ENCODE measurements around the gene PCDHGA7. TPM values are rescaled to one million over a fixed set of nuclear protein-coding genes. Genes with fewer than 3 reads are reported as not detected.
A peak's percentile ranks its signal among the peaks of the same experiment; 100 is the strongest.
"Not testable (repeated sequence)": the region's sequence is repeated elsewhere in the genome, so short reads cannot be mapped to it uniquely, and the experiment has no call there.

Gene PCDHGA7
- total RNA-seq, 1 donor from 2014 or later, result 0.23 TPM

GRCh38 chr5:141384471-141385267 lies 2.1 kb downstream of the PCDHGA7 start:
- no peak for DNase-seq (ENCODE audit: low read depth)
- H3K4me3 ChIP-seq (ENCODE audit: low read depth, low read length), result no peak overlapping the region
- TF ChIP-seq, protein P1, sequence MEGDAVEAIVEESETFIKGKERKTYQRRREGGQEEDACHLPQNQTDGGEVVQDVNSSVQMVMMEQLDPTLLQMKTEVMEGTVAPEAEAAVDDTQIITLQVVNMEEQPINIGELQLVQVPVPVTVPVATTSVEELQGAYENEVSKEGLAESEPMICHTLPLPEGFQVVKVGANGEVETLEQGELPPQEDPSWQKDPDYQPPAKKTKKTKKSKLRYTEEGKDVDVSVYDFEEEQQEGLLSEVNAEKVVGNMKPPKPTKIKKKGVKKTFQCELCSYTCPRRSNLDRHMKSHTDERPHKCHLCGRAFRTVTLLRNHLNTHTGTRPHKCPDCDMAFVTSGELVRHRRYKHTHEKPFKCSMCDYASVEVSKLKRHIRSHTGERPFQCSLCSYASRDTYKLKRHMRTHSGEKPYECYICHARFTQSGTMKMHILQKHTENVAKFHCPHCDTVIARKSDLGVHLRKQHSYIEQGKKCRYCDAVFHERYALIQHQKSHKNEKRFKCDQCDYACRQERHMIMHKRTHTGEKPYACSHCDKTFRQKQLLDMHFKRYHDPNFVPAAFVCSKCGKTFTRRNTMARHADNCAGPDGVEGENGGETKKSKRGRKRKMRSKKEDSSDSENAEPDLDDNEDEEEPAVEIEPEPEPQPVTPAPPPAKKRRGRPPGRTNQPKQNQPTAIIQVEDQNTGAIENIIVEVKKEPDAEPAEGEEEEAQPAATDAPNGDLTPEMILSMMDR (conservative IDR thresholded peaks at IDR 0.05; ENCODE audit: low read depth, low read length), result no peak

DNA sequence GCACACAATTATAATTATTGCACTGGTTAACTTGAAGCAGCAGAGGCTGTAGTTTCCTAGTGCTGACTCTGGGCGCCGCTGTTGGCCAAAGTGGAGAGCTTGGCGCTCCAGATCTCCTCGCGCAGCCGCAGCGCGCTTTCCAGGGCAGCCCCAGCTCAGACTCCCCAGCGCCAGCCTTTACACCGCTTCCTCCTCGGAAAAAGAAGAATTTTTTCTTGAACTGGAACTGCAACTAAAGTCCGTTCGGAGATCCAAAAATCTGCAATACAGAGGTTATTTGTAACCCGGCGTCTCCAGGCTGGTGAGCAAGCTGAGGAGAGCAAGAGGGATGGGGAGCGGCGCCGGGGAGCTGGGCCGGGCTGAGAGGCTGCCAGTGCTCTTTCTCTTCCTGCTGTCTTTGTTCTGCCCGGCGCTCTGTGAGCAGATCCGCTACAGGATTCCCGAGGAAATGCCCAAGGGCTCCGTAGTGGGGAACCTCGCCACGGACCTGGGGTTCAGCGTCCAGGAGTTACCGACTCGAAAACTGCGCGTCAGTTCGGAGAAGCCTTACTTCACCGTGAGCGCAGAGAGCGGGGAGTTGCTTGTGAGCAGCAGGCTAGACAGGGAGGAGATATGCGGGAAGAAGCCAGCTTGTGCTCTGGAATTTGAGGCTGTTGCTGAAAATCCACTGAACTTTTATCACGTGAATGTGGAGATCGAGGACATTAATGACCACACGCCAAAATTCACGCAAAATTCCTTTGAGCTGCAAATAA lies 5.2 kb downstream of the PCDHGA7 start, which contains the start of gene PCDHGB4:
TSS of gene PCDHGB4 (plus strand) at position 142 of the 755 bp plus-strand sequence. CDS start at position 329, 187 bp downstream.
- TF ChIP-seq, protein P1 (conservative IDR thresholded peaks at IDR 0.05; ENCODE audit: low read depth, low read length), result peak; percentile 54
- peak within 1 kb of the TSS; percentile 43 for H3K4me3 ChIP-seq (ENCODE audit: low read depth, low read length)
- DNase-seq (ENCODE audit: low read depth), result not testable (repeated sequence)

DNA sequence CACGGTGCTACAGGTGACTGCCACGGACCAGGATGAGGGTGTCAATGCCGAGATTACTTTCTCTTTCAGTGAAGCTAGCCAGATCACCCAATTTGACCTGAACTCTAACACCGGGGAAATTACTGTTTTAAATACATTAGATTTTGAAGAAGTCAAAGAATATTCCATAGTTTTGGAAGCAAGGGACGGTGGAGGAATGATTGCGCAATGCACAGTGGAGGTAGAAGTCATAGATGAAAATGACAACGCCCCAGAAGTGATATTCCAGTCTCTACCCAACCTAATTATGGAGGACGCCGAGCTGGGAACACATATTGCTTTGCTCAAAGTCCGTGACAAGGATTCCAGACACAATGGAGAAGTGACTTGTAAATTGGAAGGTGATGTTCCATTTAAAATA lies 6.1 kb downstream of the PCDHGA7 start:
- H3K4me3 ChIP-seq (ENCODE audit: low read depth, low read length), result no peak overlapping the region
- no peak for DNase-seq (ENCODE audit: low read depth)
- TF ChIP-seq, protein P1 (conservative IDR thresholded peaks at IDR 0.05; ENCODE audit: low read depth, low read length), result no peak

DNA sequence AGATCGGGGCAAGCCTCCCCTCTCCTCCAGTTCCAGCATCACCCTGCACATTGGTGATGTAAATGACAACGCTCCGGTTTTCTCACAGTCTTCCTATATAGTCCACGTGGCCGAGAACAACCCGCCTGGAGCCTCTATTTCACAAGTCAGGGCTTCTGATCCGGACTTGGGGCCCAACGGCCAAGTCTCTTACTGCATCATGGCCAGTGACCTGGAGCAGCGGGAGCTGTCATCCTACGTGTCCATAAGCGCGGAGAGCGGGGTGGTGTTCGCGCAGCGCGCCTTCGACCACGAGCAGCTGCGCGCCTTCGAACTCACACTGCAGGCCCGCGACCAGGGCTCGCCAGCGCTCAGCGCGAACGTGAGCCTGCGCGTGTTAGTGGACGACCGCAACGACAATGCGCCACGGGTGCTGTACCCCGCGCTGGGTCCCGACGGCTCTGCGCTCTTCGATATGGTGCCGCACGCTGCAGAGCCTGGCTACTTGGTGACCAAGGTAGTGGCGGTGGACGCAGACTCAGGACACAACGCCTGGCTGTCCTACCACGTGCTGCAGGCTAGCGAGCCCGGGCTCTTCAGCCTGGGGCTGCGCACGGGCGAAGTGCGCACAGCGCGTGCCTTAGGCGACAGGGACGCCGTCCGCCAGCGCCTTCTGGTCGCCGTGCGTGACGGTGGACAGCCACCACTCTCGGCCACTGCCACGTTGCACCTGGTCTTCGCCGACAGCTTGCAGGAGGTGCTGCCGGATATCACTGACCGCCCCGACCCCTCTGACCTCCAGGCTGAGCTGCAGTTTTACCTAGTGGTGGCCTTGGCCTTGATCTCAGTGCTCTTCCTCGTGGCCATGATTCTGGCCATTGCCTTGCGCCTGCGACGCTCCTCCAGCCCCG lies 6.9 kb downstream of the PCDHGA7 start:
- no peak overlapping the region for H3K4me3 ChIP-seq (ENCODE audit: low read depth, low read length)
- TF ChIP-seq, protein P1 (conservative IDR thresholded peaks at IDR 0.05; ENCODE audit: low read depth, low read length), result no peak
- no peak for DNase-seq (ENCODE audit: low read depth)

- TF ChIP-seq, protein P1 (conservative IDR thresholded peaks at IDR 0.05; ENCODE audit: low read depth, low read length), result peak; percentile 26
- DNase-seq (ENCODE audit: low read depth), result no peak
- no peak within 1 kb of the TSS for H3K4me3 ChIP-seq (ENCODE audit: low read depth, low read length)
These were observed 10.1 kb downstream of the PCDHGA7 start, which contains the start of gene PCDHGA8 for GRCh38 chr5:141392429-141393198. Gene PCDHGA8 (plus strand): TSS chr5:141392633. CDS start chr5:141392814, 181 bp downstream.

GRCh38 chr5:141393267-141393666 lies 10.7 kb downstream of the PCDHGA7 start:
- DNase-seq (ENCODE audit: low read depth), result no peak
- TF ChIP-seq, protein P1 (conservative IDR thresholded peaks at IDR 0.05; ENCODE audit: low read depth, low read length), result no peak
- no peak overlapping the region for H3K4me3 ChIP-seq (ENCODE audit: low read depth, low read length)

DNA sequence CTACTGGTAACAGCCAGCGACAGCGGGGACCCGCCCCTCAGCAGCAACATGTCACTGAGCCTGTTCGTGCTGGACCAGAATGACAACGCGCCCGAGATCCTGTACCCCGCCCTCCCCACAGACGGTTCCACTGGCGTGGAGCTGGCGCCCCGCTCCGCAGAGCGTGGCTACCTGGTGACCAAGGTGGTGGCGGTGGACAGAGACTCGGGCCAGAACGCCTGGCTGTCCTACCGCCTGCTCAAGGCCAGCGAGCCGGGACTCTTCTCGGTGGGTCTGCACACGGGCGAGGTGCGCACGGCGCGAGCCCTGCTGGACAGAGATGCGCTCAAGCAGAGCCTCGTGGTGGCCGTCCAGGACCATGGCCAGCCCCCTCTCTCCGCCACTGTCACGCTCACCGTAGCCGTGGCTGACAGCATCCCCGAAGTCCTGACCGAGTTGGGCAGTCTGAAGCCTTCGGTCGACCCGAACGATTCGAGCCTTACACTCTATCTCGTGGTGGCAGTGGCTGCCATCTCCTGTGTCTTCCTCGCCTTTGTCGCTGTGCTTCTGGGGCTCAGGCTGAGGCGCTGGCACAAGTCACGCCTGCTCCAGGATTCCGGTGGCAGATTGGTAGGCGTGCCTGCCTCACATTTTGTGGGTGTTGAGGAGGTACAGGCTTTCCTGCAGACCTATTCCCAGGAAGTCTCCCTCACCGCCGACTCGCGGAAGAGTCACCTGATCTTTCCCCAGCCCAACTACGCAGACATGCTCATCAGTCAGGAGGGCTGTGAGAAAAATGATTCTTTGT lies 12.1 kb downstream of the PCDHGA7 start:
- H3K4me3 ChIP-seq (ENCODE audit: low read depth, low read length); DNase-seq (ENCODE audit: low read depth): not testable (repeated sequence)
